Calu3 (cell line): ENCODE data around the gene PUS10. TPM values are rescaled to one million over a fixed set of nuclear protein-coding genes. Genes with fewer than 3 reads are reported as not detected.

ENCODE experiments used
- BruUV-seq: library from RNA; stranded (reverse); fragments of 400-500 nt; replicated peaks from 2 replicates; lab custom pipeline; 2021; lab: Mats Ljungman, UMichigan
- CTCF ChIA-PET: fragments of 300-600 bp; sonication (Branson Sonifier 250); formaldehyde crosslinking; loops from one replicate; lab custom pipeline; 2022; ENCODE audit warnings: antibody characterized with exemption; lab: Charles Lee
- DNase-seq: peaks from one replicate; pipeline ENCODE4 v3.0.0; 2022
- H3K27ac Mint-ChIP-seq: one replicate; pipeline ENCODE4 v1.8.0; 2022; ENCODE audit warnings: mixed read lengths; ENCODE audit not compliant: unreplicated experiment
- H3K27me3 Mint-ChIP-seq: one replicate; pipeline ENCODE4 v1.8.0; 2022; ENCODE audit warnings: mixed read lengths; ENCODE audit not compliant: unreplicated experiment
- H3K36me3 Mint-ChIP-seq: one replicate; pipeline ENCODE4 v1.8.0; 2022; ENCODE audit warnings: mild to moderate bottlenecking, moderate library complexity, mixed read lengths; ENCODE audit not compliant: insufficient read depth, unreplicated experiment
- H3K4me1 Mint-ChIP-seq: one replicate; pipeline ENCODE4 v1.8.0; 2022; ENCODE audit warnings: mild to moderate bottlenecking, low read depth, mixed read lengths; ENCODE audit not compliant: unreplicated experiment
- H3K4me3 Mint-ChIP-seq: one replicate; pipeline ENCODE4 v1.8.0; 2022; ENCODE audit warnings: mild to moderate bottlenecking, low read depth, moderate library complexity, mixed read lengths; ENCODE audit not compliant: unreplicated experiment
- H3K9me3 Mint-ChIP-seq: one replicate; pipeline ENCODE4 v1.8.0; 2022; ENCODE audit warnings: low read depth, mixed read lengths; ENCODE audit not compliant: unreplicated experiment
- CTCF ChIP-seq: fragments of 200-600 bp; IDR thresholded peaks from one replicate; pipeline ENCODE4 v1.8.0; 2022; ENCODE audit warnings: antibody characterized with exemption; ENCODE audit not compliant: unreplicated experiment
- intact Hi-C: fragments of 100-400 bp; cut with micrococcal nuclease; formaldehyde crosslinking; loops from one replicate; pipeline ENCODE4 v1.10.0; 2022; ENCODE audit not compliant: unreplicated experiment
- total RNA-seq: library from RNA; stranded (reverse); gene quantifications from 2 replicates; pipeline ENCODE4 v1.2.3, GENCODE V29; 2022

The PUS10 gene
- total RNA-seq, 1 experiment from 2014 or later: 7.2 TPM

- CTCF ChIA-PET: no interaction called here
- no peak for DNase-seq
- H3K27ac Mint-ChIP-seq: no peak overlapping the region
- no peak for TF ChIP-seq CTCF
- H3K27me3 Mint-ChIP-seq: no peaks in the 10 kb centered on the region
- BruUV-seq: no TSS peak
- H3K9me3 Mint-ChIP-seq: no peaks in the 10 kb centered on the region
- no peaks in the 10 kb centered on the region for H3K36me3 Mint-ChIP-seq
- H3K4me3 Mint-ChIP-seq: no peak overlapping the region
- H3K4me1 Mint-ChIP-seq: peaks cover 17% of the 10 kb centered on the region
- intact Hi-C loops: no loop called here
These were observed 55.5 kb downstream of the PUS10 start for GRCh38 chr2:60962528-60962927.

GRCh38 chr2:60961457-60961856 is 56.6 kb downstream of the PUS10 start:
- intact Hi-C loops: no loop called here

GRCh38 chr2:60960706-60961105 is 57.3 kb downstream of the PUS10 start:
- no TSS peak for BruUV-seq
- Mint-ChIP-seq H3K27me3 (no peaks in the 10 kb centered on the region), H3K36me3 (no peaks in the 10 kb centered on the region), H3K9me3 (no peaks in the 10 kb centered on the region), H3K4me1 (peaks cover 21% of the 10 kb centered on the region), H3K27ac (no peak overlapping the region), H3K4me3 (no peak overlapping the region)
- intact Hi-C loops: no loop called here
- no peak for DNase-seq
- CTCF ChIA-PET: interaction anchor here (0.7 to 0.9 kb wide), 2 partner anchors 15 to 225 kb away, joined by 3 to 4 read pairs; no protein-coding TSS in a partner anchor
- TF ChIP-seq CTCF: no peak

More at GRCh38 chr2:60961457-60961856, 56.6 kb downstream of the PUS10 start:
- no peaks in the 10 kb centered on the region for H3K36me3 Mint-ChIP-seq
- peak; percentile 27 for DNase-seq
- no peaks in the 10 kb centered on the region for H3K27me3 Mint-ChIP-seq
- no TSS peak for BruUV-seq
- H3K27ac Mint-ChIP-seq: no peak overlapping the region
- H3K4me1 Mint-ChIP-seq: peaks cover 21% of the 10 kb centered on the region
- H3K9me3 Mint-ChIP-seq: no peaks in the 10 kb centered on the region
- CTCF ChIA-PET: interaction anchor here (0.5 to 0.9 kb wide), 2 partner anchors 15 to 144 kb away, joined by 3 to 4 read pairs; no protein-coding TSS in a partner anchor
- H3K4me3 Mint-ChIP-seq: no peak overlapping the region
- no peak for TF ChIP-seq CTCF

GRCh38 chr2:60959501-60959900 is 58.6 kb downstream of the PUS10 start:
- Mint-ChIP-seq H3K4me1 (peaks cover 21% of the 10 kb centered on the region), H3K27me3 (no peaks in the 10 kb centered on the region), H3K36me3 (no peaks in the 10 kb centered on the region), H3K4me3 (no peak overlapping the region), H3K27ac (no peak overlapping the region), H3K9me3 (no peaks in the 10 kb centered on the region)
- TF ChIP-seq CTCF: no peak
- no peak for DNase-seq
- CTCF ChIA-PET: interaction anchor here (0.6 kb wide), 1 partner anchor 106 kb away, joined by 3 read pairs; the partner anchor contains the start of gene SANBR
- intact Hi-C loops: no loop called here
- BruUV-seq: no TSS peak
